ENCODE measurements around the gene ACE. TPM values are rescaled to one million over a fixed set of nuclear protein-coding genes. Genes with fewer than 3 reads are reported as not detected.

ACE gene
- total RNA-seq, 1 experiment from 2014 or later, result 5.4 TPM

GRCh38 chr17:63440770-63441335 is 36.0 kb upstream of the ACE start:
- peaks cover 0 to 2% (median 0%) of the 10 kb centered on the region in 3 experiments; a peak in 2 of 7 replicates for H3K36me3 Mint-ChIP-seq (ENCODE audit: insufficient read depth in 1 of 3, low read depth in 3 of 3)
- H3K27ac Mint-ChIP-seq, result peak overlapping the region in 1 of 3 experiments; percentile 52; a peak in 1 of 7 replicates
- peaks cover 24 to 43% of the 10 kb centered on the region in 2 experiments for H3K4me1 Mint-ChIP-seq
- TF ChIP-seq CTCF (conservative IDR thresholded peaks at IDR 0.05), result no peak
- DNase-seq, result no peak
- Histone ChIP-seq H2BK120ac (ENCODE audit: low read depth, low read length, poor library complexity, severe bottlenecking) (no peak overlapping the region), H2BK5ac (ENCODE audit: insufficient read length, low read length) (no peak overlapping the region), H3K18ac (ENCODE audit: insufficient read length, low read depth, low read length) (no peak overlapping the region), H2BK15ac (ENCODE audit: low read depth, low read length) (no peak overlapping the region), H3K4ac (ENCODE audit: low read depth, low read length) (no peak overlapping the region), H3T11ph (ENCODE audit: low read length) (no peak overlapping the region), H2AFZ (ENCODE audit: low read length) (no peak overlapping the region), H3K79me1 (ENCODE audit: insufficient read depth, low read depth, low read length, poor library complexity, severe bottlenecking) (no peaks in the 10 kb centered on the region), H3K23me2 (ENCODE audit: insufficient read length, low read depth, low read length, poor library complexity, severe bottlenecking) (peaks cover 7% of the 10 kb centered on the region), H2AK5ac (ENCODE audit: insufficient read length, low read length) (no peak overlapping the region), H3K14ac (ENCODE audit: insufficient read depth, low read length) (no peak overlapping the region), H4K8ac (replicated peaks; ENCODE audit: insufficient read length, low read depth, low read length) (no peak overlapping the region), H2BK20ac (ENCODE audit: low read depth, low read length, poor library complexity, severe bottlenecking) (no peak overlapping the region), H3K79me2 (ENCODE audit: insufficient read depth, low read length) (no peaks in the 10 kb centered on the region), H4K91ac (ENCODE audit: insufficient read length, low read depth, low read length) (no peak overlapping the region), H4K5ac (ENCODE audit: insufficient read length, low read depth, low read length) (no peak overlapping the region), H2BK12ac (ENCODE audit: insufficient read length, low read depth, low read length) (no peak overlapping the region), H3K9me3 (ENCODE audit: control insufficient read depth, low read depth, low read length) (no peaks in the 10 kb centered on the region), H3K23ac (ENCODE audit: insufficient read length, low read depth, low read length) (no peak overlapping the region), H3K9ac (ENCODE audit: extremely low read depth, insufficient read length, low read length) (no peak overlapping the region), H3K56ac (ENCODE audit: insufficient read length, low read depth, low read length) (no peak overlapping the region), H4K20me1 (ENCODE audit: control insufficient read depth, insufficient read depth, insufficient read length) (peaks cover 4% of the 10 kb centered on the region), H3K4me1 (ENCODE audit: insufficient read depth, low read length) (no peaks in the 10 kb centered on the region; the same call in 1 of the 2 replicates), H3K27me3 (ENCODE audit: insufficient read depth, low read length) (no peaks in the 10 kb centered on the region; the same call in 1 of the 2 replicates), H3K4me2 (ENCODE audit: insufficient read depth, insufficient read length, low read length) (no peak overlapping the region), H3K27ac (ENCODE audit: insufficient read length, low read depth, low read length) (no peak overlapping the region)
- peaks cover 8% of the 10 kb centered on the region for H3K27me3 Mint-ChIP-seq (ENCODE audit: low read depth)
- H3K9me3 Mint-ChIP-seq, result no peaks in the 10 kb centered on the region; a peak in 1 of 5 replicates
- H3K4me3 Mint-ChIP-seq, result no peak overlapping the region
- WGBS (ENCODE audit: extremely low coverage, insufficient read length, low lambda C conversion rate), result no CpG with 5 or more reads among the region's 16 CpGs

All from H9 (cell line).